GM12878 (cell line): ENCODE measurements around the gene GAB1.

Source experiments
- CTCF ChIP-seq, 3 experiments: IDR thresholded peaks in 2 of 3; conservative IDR thresholded peaks in 1 of 3; 2 replicates each; pipeline ENCODE4 v1.5.1; 2011; ENCODE audit warnings: low read depth in 3 of 3, low read length in 3 of 3, mild to moderate bottlenecking in 3 of 3, control low read depth in 2 of 3, moderate library complexity in 2 of 3, inconsistent platforms in 1 of 3, mixed read lengths in 1 of 3; ENCODE audit not compliant: control insufficient read depth in 2 of 3, insufficient read depth in 1 of 3; ENCODE audit errors: extremely low read depth in 1 of 3
- EP300 ChIP-seq, 2 experiments: fragments of 150-350 bp in 1 of 2; IDR thresholded peaks; 2 replicates each; pipeline ENCODE4 v1.6.1; 2011 to 2012; ENCODE audit warnings: low read depth in 2 of 2, low read length in 2 of 2, borderline replicate concordance in 1 of 2, improper control_type of control experiment in 1 of 2, inconsistent platforms in 1 of 2; ENCODE audit not compliant: control insufficient read depth in 1 of 2
- ESRRA ChIP-seq: IDR thresholded peaks from 2 replicates; pipeline ENCODE4 v1.6.1; 2012; ENCODE audit warnings: mild to moderate bottlenecking, low read length, improper control_type of control experiment
- JUND ChIP-seq: IDR thresholded peaks from 2 replicates; pipeline ENCODE4 v1.6.1; 2012; ENCODE audit warnings: low read depth, mild to moderate bottlenecking, low read length, improper control_type of control experiment, moderate library complexity
- PRDM15 ChIP-seq: fragments of 450-650 bp; formaldehyde crosslinking; IDR thresholded peaks from 2 replicates; pipeline ENCODE4 v1.4.0; 2020; ENCODE audit warnings: mild to moderate bottlenecking, moderate library complexity
- RAD21 ChIP-seq: IDR thresholded peaks from 2 replicates; pipeline ENCODE4 v1.6.1; 2011; ENCODE audit warnings: mild to moderate bottlenecking, low read depth, low read length, moderate library complexity; ENCODE audit not compliant: insufficient read depth
- SMC3 ChIP-seq: IDR thresholded peaks from 2 replicates; pipeline ENCODE4 v1.6.1; 2011; ENCODE audit warnings: low read length, improper control_type of control experiment, borderline replicate concordance

- TF ChIP-seq CTCF (IDR thresholded peaks at IDR 0.05 in 2 of 3, conservative IDR thresholded peaks at IDR 0.05 in 1 of 3; ENCODE audit: control insufficient read depth in 2 of 3, extremely low read depth in 1 of 3, insufficient read depth in 1 of 3, low read depth in 3 of 3, low read length in 3 of 3): no peak
- no peak for TF ChIP-seq PRDM15
- no peak for TF ChIP-seq JUND
- TF ChIP-seq EP300 (IDR thresholded peaks at IDR 0.05; ENCODE audit: borderline replicate concordance in 1 of 2, control insufficient read depth in 1 of 2, low read depth in 2 of 2, low read length in 2 of 2): no peak
- TF ChIP-seq RAD21: no peak
- no peak for TF ChIP-seq ESRRA
- no peak for TF ChIP-seq SMC3
Observed at GRCh38 chr4:143403553-143403820, 66.8 kb downstream of the GAB1 start.
